ENCODE measurements around the gene RASAL3. TPM values are rescaled to one million over a fixed set of nuclear protein-coding genes. Genes with fewer than 3 reads are reported as not detected.

RASAL3 gene
- total RNA-seq, 1 experiment from 2014 or later = 4.0 TPM

- Histone ChIP-seq H3K4me1 (ENCODE audit: low read length) (peaks cover 8% of the 10 kb centered on the region), H3K36me3 (ENCODE audit: insufficient read depth, low read length) (peaks cover 32% of the 10 kb centered on the region), H3K4me2 (ENCODE audit: low read depth, low read length, poor library complexity, severe bottlenecking) (no peak overlapping the region), H3K4me3 (ENCODE audit: low read length) (no peak overlapping the region), H3K9ac (ENCODE audit: low read length) (no peak overlapping the region), H3K9me3 (ENCODE audit: low read length) (no peaks in the 10 kb centered on the region), H3K27me3 (ENCODE audit: low read length) (no peaks in the 10 kb centered on the region), H2AFZ (ENCODE audit: low read length) (no peak overlapping the region), H3K27ac (ENCODE audit: low read length) (no peak overlapping the region), H3K79me2 (ENCODE audit: low read length) (peaks cover 9% of the 10 kb centered on the region), H4K20me1 (ENCODE audit: insufficient read depth, low read depth, low read length) (0 out of 2 replicates have a peak, but pooled peaks cover under 1% of the 10 kb centered on the region), H3K9me2 (replicated peaks; ENCODE audit: insufficient read depth, low read length) (no peaks in the 10 kb centered on the region)
- DNase-seq = no peak
Observed at GRCh38 chr19:15423130-15423529, 41.2 kb downstream of the RASAL3 start.

GRCh38 chr19:15422296-15423075 lies 41.9 kb downstream of the RASAL3 start:
- H3K36me3 ChIP-seq (ENCODE audit: insufficient read depth, low read length) = peaks cover 29% of the 10 kb centered on the region

GRCh38 chr19:15421721-15422260 lies 42.6 kb downstream of the RASAL3 start:
- H3K79me2 ChIP-seq (ENCODE audit: low read length) = peaks cover 22% of the 10 kb centered on the region
- H3K36me3 ChIP-seq (ENCODE audit: insufficient read depth, low read length) = peaks cover 32% of the 10 kb centered on the region
- no peaks in the 10 kb centered on the region for H3K9me3 ChIP-seq (ENCODE audit: low read length)
- no peaks in the 10 kb centered on the region for H3K27me3 ChIP-seq (ENCODE audit: low read length)
- DNase-seq = no peak
- H3K4me3 ChIP-seq (ENCODE audit: low read length) = no peak overlapping the region
- no peak overlapping the region for H3K9ac ChIP-seq (ENCODE audit: low read length)
- H3K9me2 ChIP-seq (replicated peaks; ENCODE audit: insufficient read depth, low read length) = no peaks in the 10 kb centered on the region
- no peak overlapping the region for H2AFZ ChIP-seq (ENCODE audit: low read length)
- peaks cover 14% of the 10 kb centered on the region; the same call in 1 of the 2 replicates for H4K20me1 ChIP-seq (ENCODE audit: insufficient read depth, low read depth, low read length)
- no peak overlapping the region for H3K4me2 ChIP-seq (ENCODE audit: low read depth, low read length, poor library complexity, severe bottlenecking)
- H3K4me1 ChIP-seq (ENCODE audit: low read length) = peaks cover 18% of the 10 kb centered on the region
- no peak overlapping the region for H3K27ac ChIP-seq (ENCODE audit: low read length)

More at GRCh38 chr19:15422296-15423075, 41.9 kb downstream of the RASAL3 start:
- Histone ChIP-seq H3K27me3 (ENCODE audit: low read length) (no peaks in the 10 kb centered on the region), H3K27ac (ENCODE audit: low read length) (no peak overlapping the region), H4K20me1 (ENCODE audit: insufficient read depth, low read depth, low read length) (peaks cover 7% of the 10 kb centered on the region; the same call in 1 of the 2 replicates), H3K9ac (ENCODE audit: low read length) (no peak overlapping the region), H3K4me2 (ENCODE audit: low read depth, low read length, poor library complexity, severe bottlenecking) (no peak overlapping the region), H3K4me1 (ENCODE audit: low read length) (peaks cover 11% of the 10 kb centered on the region), H3K9me3 (ENCODE audit: low read length) (no peaks in the 10 kb centered on the region), H3K79me2 (ENCODE audit: low read length) (peaks cover 15% of the 10 kb centered on the region), H2AFZ (ENCODE audit: low read length) (no peak overlapping the region), H3K4me3 (ENCODE audit: low read length) (no peak overlapping the region), H3K9me2 (replicated peaks; ENCODE audit: insufficient read depth, low read length) (no peaks in the 10 kb centered on the region)
- DNase-seq = no peak

- Histone ChIP-seq H3K79me2 (ENCODE audit: low read length) (peaks cover 27% of the 10 kb centered on the region), H3K27ac (ENCODE audit: low read length) (no peak overlapping the region), H3K36me3 (ENCODE audit: insufficient read depth, low read length) (peaks cover 35% of the 10 kb centered on the region), H3K4me3 (ENCODE audit: low read length) (no peak overlapping the region), H3K27me3 (ENCODE audit: low read length) (no peaks in the 10 kb centered on the region), H3K9me3 (ENCODE audit: low read length) (no peaks in the 10 kb centered on the region), H3K4me1 (ENCODE audit: low read length) (peaks cover 20% of the 10 kb centered on the region), H3K9ac (ENCODE audit: low read length) (no peak overlapping the region), H4K20me1 (ENCODE audit: insufficient read depth, low read depth, low read length) (peaks cover 19% of the 10 kb centered on the region; the same call in 1 of the 2 replicates), H3K4me2 (ENCODE audit: low read depth, low read length, poor library complexity, severe bottlenecking) (no peak overlapping the region), H3K9me2 (replicated peaks; ENCODE audit: insufficient read depth, low read length) (no peaks in the 10 kb centered on the region), H2AFZ (ENCODE audit: low read length) (no peak overlapping the region)
- no peak for DNase-seq
Observed at GRCh38 chr19:15421136-15421695, 43.1 kb downstream of the RASAL3 start.

- peak overlapping the region; percentile 67 for H3K4me2 ChIP-seq (ENCODE audit: low read depth, low read length, poor library complexity, severe bottlenecking)
- peaks cover 20% of the 10 kb centered on the region for H3K4me1 ChIP-seq (ENCODE audit: low read length)
- H3K79me2 ChIP-seq (ENCODE audit: low read length) = peaks cover 40% of the 10 kb centered on the region
- peak overlapping the region; percentile 58 for H3K9ac ChIP-seq (ENCODE audit: low read length)
- peaks cover 29% of the 10 kb centered on the region; the same call in 1 of the 2 replicates for H4K20me1 ChIP-seq (ENCODE audit: insufficient read depth, low read depth, low read length)
- no peaks in the 10 kb centered on the region for H3K27me3 ChIP-seq (ENCODE audit: low read length)
- H3K4me3 ChIP-seq (ENCODE audit: low read length) = peak overlapping the region; percentile 52; the same call in 1 of the 2 replicates
- no peaks in the 10 kb centered on the region for H3K9me2 ChIP-seq (replicated peaks; ENCODE audit: insufficient read depth, low read length)
- H2AFZ ChIP-seq (ENCODE audit: low read length) = 0 out of 2 replicates have a peak overlapping the region, but pooled peaks have one; percentile 57
- peak; percentile 51 for DNase-seq
- 0 out of 2 replicates have a peak overlapping the region, but pooled peaks have one; percentile 9 for H3K27ac ChIP-seq (ENCODE audit: low read length)
- H3K9me3 ChIP-seq (ENCODE audit: low read length) = no peaks in the 10 kb centered on the region
- peaks cover 30% of the 10 kb centered on the region for H3K36me3 ChIP-seq (ENCODE audit: insufficient read depth, low read length)
Observed at GRCh38 chr19:15419413-15420025, 44.8 kb downstream of the RASAL3 start.

GRCh38 chr19:15418579-15419412 lies 45.5 kb downstream of the RASAL3 start, which contains the start of gene AKAP8L:
AKAP8L (minus strand) TSS chr19:15418988; CDS start chr19:15418923, 65 bp downstream.
- peak within 1 kb of the TSS; percentile 67 for H3K27ac ChIP-seq (ENCODE audit: low read length)
- H3K4me2 ChIP-seq (ENCODE audit: low read depth, low read length, poor library complexity, severe bottlenecking) = peak within 1 kb of the TSS; percentile 92
- H2AFZ ChIP-seq (ENCODE audit: low read length) = 0 out of 2 replicates have a peak within 1 kb of the TSS, but pooled peaks have one; percentile 57
- no peaks in the 10 kb centered on the region for H3K9me2 ChIP-seq (replicated peaks; ENCODE audit: insufficient read depth, low read length)
- H3K27me3 ChIP-seq (ENCODE audit: low read length) = no peaks in the 10 kb centered on the region
- H3K4me1 ChIP-seq (ENCODE audit: low read length) = peaks cover 20% of the 10 kb centered on the region
- H3K36me3 ChIP-seq (ENCODE audit: insufficient read depth, low read length) = peaks cover 23% of the 10 kb centered on the region
- peak within 1 kb of the TSS; percentile 94 for H3K9ac ChIP-seq (ENCODE audit: low read length)
- peak within 1 kb of the TSS; percentile 94 for H3K4me3 ChIP-seq (ENCODE audit: low read length)
- no peaks in the 10 kb centered on the region for H3K9me3 ChIP-seq (ENCODE audit: low read length)
- peaks cover 29% of the 10 kb centered on the region; the same call in 1 of the 2 replicates for H4K20me1 ChIP-seq (ENCODE audit: insufficient read depth, low read depth, low read length)
- peak; percentile 99 for DNase-seq
- peaks cover 47% of the 10 kb centered on the region for H3K79me2 ChIP-seq (ENCODE audit: low read length)

- Histone ChIP-seq H3K27me3 (ENCODE audit: low read length) (no peaks in the 10 kb centered on the region), H3K4me1 (ENCODE audit: low read length) (peaks cover 20% of the 10 kb centered on the region)
Observed at GRCh38 chr19:15418231-15418578, 46.1 kb downstream of the RASAL3 start.

More at GRCh38 chr19:15418231-15418578, 46.1 kb downstream of the RASAL3 start:
- Histone ChIP-seq H3K36me3 (ENCODE audit: insufficient read depth, low read length) (peaks cover 17% of the 10 kb centered on the region), H3K4me3 (ENCODE audit: low read length) (peak overlapping the region; percentile 94), H3K27ac (ENCODE audit: low read length) (peak overlapping the region; percentile 67), H4K20me1 (ENCODE audit: insufficient read depth, low read depth, low read length) (peaks cover 34% of the 10 kb centered on the region; the same call in 1 of the 2 replicates), H3K79me2 (ENCODE audit: low read length) (peaks cover 53% of the 10 kb centered on the region), H3K4me2 (ENCODE audit: low read depth, low read length, poor library complexity, severe bottlenecking) (peak overlapping the region; percentile 92), H3K9me2 (replicated peaks; ENCODE audit: insufficient read depth, low read length) (no peaks in the 10 kb centered on the region), H3K9ac (ENCODE audit: low read length) (peak overlapping the region; percentile 94), H2AFZ (ENCODE audit: low read length) (no peak overlapping the region), H3K9me3 (ENCODE audit: low read length) (no peaks in the 10 kb centered on the region)
- DNase-seq = no peak

All from Karpas-422 (cell line).